ENCODE measurements around the gene RNF40.
A peak's percentile ranks its signal among the peaks of the same experiment; 100 is the strongest.

Gene RNF40

DNA sequence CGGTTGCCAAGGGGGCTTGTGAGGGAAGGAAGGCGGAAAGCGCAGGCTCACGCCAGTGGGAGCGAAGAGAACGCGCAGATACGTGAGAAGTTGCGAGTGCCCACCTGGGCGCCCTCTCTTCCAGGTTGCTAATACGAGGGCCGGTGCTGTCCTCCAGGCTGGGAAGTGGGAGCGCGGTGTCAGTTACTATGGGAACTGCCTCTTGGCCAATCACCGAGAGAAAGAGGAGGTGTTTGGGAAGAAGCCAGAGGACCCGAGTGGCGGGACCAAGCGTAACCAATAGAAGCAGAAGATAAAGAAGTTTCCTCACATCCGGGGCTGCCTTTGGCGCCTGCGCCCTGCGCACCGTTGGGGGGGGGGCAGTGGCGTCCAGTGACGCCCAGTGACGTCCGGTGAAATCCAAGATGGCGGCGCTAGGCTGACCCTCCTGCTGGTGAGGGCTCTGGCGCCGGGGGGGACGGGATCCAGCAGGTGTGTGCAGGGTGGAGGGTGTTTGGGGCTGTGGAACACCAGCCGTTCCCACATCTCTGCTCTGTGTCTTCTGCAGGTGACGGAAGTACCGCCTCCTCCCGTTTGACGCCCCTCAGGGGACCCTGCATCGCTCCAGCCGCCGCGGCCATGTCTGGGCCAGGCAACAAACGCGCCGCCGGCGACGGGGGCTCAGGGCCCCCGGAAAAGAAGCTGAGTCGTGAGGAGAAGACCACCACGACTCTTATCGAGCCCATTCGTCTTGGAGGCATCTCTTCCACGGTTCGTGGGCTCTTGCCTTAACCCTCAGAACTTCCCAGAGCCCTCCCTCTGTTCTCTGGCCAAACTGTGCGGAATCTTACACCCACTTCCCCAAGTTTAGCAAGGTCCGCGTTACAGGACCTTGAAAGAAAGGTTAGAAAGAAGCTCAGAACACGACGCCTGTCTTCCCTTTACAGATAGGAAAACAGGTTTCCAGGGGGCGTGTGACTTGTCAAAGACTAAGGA, at the start of gene RNF40, which contains the start of gene CFAP119:
Gene RNF40, plus strand, starts transcription at position 395 of the 975 bp plus-strand sequence. Its CDS starts 224 bp downstream, at position 619.
Gene CFAP119, minus strand, starts transcription at position 135 of the 975 bp plus-strand sequence. CDS start 314 bp downstream, outside the sequence.
- DNase-seq (ENCODE audit: low spot score) = peak; percentile 100

DNA sequence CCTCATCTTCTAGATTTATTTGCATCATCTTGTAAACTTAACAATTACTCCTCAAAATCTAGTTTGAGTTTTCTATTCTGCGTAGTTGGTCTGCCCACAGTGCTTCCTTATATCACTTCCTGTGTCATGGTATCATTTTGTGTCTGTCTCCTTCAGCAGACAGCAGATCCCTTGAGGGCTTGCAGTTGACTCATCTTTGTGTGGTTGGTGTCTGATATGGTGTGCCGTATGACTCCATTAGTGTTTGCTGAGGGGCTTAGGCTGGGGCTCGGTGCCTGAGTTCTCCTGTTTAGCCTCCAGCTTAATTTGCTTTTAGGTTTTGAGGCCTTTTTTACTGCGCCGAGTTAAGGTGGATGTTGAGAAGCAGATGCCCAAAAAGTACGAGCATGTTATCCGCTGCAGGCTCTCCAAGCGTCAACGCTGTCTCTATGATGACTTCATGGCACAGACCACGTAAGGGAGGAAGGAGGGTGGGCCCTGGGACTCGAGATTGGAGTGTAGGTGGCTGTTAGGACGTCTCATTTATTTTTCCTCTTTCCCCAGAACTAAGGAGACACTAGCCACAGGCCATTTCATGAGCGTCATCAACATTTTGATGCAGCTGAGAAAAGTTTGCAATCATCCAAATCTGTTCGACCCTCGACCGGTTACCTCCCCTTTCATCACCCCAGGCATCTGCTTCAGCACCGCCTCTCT, 46.2 kb upstream of the RNF40 start:
- peak; percentile 83 for DNase-seq (ENCODE audit: low spot score)

DNA sequence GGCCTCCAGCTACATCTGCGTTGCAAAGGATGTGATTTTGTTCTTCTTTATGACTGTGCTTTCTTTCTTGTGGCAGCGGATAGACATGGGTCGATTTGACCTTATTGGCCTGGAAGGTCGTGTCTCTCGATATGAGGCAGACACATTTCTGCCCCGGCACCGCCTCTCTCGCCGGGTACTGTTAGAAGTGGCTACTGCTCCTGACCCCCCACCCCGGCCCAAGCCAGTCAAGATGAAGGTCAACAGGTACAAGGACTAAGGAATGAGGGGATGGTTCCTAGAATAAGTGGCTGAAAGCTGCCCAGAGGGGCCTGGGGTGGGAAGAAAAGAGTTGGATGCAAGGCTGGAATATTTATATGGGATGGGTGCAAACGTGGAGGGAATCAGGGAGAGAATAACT, 42.0 kb upstream of the RNF40 start:
- no peak for DNase-seq (ENCODE audit: low spot score)

GRCh38 chr16:30720694-30721093, 41.4 kb upstream of the RNF40 start:
- DNase-seq (ENCODE audit: low spot score) = no peak

DNA sequence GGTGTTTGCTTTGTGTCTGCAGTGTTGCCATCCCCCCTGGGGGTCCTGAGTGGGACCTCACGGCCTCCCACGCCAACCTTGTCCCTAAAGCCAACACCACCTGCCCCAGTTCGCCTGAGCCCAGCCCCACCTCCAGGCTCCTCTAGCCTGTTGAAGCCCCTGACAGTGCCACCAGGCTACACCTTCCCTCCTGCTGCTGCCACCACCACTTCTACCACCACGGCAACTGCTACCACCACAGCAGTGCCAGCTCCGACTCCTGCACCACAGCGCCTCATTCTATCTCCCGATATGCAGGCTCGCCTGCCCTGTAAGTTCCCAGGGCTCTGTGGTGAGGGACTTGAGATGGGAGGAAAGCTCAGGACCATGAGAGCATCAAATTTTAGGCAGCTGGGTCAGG, 41.0 kb upstream of the RNF40 start:
- no peak for DNase-seq (ENCODE audit: low spot score)

GRCh38 chr16:30721606-30722005, 40.5 kb upstream of the RNF40 start:
- DNase-seq (ENCODE audit: low spot score) = no peak

DNA sequence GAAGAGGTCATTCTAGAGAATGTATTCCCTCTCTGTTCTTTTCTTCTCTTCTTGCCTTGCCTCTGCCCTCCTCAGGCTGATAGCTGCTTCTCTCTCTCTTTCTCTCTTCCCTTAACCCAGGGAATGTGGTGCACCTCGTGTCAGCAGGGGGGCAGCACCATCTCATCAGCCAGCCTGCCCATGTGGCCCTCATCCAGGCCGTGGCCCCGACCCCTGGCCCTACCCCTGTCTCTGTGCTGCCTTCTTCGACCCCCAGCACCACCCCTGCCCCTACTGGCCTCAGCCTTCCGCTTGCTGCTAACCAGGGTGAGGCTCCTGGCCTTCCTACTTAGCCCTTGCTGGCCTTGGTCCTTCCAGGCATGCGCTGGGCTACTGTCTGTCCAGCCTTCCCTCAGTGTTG, 39.7 kb upstream of the RNF40 start:
- no peak for DNase-seq (ENCODE audit: low spot score)

GRCh38 chr16:30722916-30723315, 39.2 kb upstream of the RNF40 start:
- DNase-seq (ENCODE audit: low spot score) = no peak

DNA sequence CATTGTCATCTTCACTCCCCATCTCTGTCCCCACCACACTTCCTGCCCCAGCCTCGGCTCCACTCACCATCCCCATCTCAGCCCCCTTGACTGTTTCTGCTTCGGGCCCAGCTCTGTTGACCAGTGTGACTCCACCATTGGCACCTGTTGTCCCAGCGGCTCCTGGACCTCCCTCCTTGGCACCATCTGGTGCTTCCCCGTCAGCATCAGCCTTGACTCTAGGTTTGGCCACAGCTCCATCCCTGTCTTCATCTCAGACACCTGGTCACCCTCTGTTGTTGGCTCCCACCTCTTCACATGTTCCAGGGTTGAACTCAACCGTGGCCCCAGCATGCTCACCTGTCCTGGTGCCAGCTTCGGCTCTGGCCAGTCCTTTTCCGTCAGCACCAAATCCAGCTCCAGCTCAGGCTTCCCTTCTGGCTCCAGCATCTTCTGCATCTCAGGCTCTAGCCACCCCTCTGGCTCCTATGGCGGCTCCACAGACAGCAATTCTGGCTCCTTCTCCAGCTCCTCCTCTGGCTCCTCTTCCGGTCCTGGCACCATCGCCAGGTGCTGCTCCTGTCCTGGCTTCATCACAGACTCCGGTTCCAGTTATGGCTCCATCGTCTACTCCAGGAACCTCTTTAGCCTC, 38.3 kb upstream of the RNF40 start:
- no peak for DNase-seq (ENCODE audit: low spot score)

- DNase-seq (ENCODE audit: low spot score) = no peak
Observed at GRCh38 chr16:30724641-30725417, 37.3 kb upstream of the RNF40 start.

DNA sequence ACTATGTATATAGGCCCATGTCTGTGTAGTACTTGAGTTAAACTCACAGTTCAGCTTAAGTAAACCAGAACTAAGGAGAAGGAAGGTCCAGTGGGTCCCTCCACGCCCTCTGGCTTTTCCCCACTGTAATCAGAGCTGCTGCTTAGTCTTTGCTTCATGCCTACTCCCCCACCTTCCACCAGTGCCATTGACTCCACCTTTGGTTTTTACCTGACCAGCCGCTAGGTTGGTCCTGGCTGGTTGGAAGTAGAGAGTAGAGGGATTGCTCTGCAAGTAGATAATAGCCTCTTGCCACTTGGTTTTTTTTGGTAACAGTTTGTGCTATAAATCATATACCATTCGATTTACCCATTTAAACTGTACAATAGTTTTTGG, 36.7 kb upstream of the RNF40 start:
- DNase-seq (ENCODE audit: low spot score) = no peak

- DNase-seq (ENCODE audit: low spot score) = no peak
Observed at GRCh38 chr16:30728321-30728720, 33.8 kb upstream of the RNF40 start.

GRCh38 chr16:30728899-30729672, 33.0 kb upstream of the RNF40 start:
- no peak for DNase-seq (ENCODE audit: low spot score)

- DNase-seq (ENCODE audit: low spot score) = no peak
Observed at GRCh38 chr16:30731411-30731810, 30.7 kb upstream of the RNF40 start.

DNA sequence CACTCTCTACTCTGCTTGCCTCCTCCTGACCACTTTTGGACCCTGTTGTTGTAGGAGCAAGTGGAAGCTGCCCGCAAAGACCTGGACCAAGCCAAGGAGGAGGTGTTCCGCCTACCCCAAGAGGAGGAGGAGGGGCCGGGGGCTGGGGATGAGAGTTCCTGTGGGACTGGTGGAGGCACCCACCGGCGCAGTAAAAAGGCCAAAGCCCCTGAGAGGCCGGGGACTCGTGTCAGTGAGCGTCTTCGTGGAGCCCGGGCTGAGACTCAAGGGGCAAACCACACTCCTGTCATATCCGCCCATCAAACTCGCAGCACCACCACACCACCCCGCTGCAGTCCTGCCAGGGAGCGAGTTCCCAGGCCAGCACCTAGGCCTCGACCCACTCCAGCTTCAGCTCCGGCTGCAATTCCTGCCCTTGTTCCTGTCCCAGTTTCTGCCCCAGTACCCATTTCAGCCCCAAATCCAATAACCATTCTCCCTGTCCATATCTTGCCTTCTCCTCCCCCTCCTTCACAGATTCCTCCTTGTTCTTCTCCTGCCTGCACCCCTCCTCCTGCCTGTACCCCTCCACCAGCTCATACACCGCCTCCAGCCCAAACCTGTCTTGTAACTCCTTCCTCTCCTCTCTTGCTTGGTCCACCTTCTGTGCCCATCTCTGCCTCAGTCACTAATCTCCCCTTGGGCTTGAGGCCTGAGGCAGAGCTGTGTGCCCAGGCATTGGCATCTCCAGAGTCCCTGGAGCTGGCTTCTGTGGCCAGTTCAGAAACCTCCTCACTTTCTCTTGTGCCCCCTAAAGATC, 24.9 kb upstream of the RNF40 start:
- no peak for DNase-seq (ENCODE audit: low spot score)

GRCh38 chr16:30737794-30738648, 24.1 kb upstream of the RNF40 start:
- no peak for DNase-seq (ENCODE audit: low spot score)

DNA sequence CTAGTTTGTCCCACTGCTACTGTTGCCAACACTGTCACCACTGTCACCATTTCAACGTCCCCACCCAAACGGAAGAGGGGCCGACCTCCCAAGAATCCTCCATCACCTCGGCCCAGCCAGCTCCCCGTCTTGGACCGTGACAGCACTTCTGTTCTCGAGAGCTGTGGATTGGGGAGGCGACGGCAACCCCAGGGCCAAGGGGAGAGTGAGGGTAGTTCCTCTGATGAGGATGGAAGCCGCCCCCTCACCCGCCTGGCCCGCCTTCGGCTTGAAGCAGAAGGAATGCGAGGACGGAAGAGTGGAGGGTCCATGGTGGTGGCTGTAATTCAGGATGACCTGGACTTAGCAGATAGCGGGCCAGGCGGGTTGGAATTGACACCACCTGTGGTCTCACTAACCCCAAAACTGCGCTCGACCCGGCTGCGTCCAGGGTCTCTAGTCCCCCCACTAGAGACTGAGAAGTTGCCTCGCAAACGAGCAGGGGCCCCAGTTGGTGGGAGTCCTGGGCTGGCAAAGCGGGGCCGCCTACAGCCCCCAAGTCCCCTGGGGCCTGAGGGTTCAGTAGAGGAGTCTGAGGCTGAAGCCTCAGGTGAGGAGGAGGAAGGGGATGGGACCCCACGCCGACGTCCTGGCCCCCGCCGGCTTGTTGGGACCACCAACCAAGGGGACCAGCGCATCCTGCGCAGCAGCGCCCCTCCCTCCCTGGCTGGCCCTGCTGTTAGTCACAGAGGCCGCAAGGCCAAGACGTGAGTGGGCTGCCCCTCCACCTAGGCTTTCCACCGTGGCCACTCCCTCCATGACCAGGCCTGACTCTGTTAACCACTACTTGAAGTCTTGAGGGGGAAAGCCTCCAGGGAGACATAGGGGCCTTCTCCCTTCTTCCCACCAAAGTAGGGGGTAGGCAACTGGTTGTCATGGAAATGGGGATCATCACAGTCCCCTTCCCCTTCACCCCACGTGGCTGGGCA, 22.9 kb upstream of the RNF40 start:
- DNase-seq (ENCODE audit: low spot score) = no peak
